ENCODE data around the gene SURF1. TPM values are rescaled to one million over a fixed set of nuclear protein-coding genes. Genes with fewer than 3 reads are reported as not detected.

SURF1 gene, protein sequence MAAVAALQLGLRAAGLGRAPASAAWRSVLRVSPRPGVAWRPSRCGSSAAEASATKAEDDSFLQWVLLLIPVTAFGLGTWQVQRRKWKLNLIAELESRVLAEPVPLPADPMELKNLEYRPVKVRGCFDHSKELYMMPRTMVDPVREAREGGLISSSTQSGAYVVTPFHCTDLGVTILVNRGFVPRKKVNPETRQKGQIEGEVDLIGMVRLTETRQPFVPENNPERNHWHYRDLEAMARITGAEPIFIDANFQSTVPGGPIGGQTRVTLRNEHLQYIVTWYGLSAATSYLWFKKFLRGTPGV
- total RNA-seq: 11.7 and 19.3 TPM in 2 replicates

DNA sequence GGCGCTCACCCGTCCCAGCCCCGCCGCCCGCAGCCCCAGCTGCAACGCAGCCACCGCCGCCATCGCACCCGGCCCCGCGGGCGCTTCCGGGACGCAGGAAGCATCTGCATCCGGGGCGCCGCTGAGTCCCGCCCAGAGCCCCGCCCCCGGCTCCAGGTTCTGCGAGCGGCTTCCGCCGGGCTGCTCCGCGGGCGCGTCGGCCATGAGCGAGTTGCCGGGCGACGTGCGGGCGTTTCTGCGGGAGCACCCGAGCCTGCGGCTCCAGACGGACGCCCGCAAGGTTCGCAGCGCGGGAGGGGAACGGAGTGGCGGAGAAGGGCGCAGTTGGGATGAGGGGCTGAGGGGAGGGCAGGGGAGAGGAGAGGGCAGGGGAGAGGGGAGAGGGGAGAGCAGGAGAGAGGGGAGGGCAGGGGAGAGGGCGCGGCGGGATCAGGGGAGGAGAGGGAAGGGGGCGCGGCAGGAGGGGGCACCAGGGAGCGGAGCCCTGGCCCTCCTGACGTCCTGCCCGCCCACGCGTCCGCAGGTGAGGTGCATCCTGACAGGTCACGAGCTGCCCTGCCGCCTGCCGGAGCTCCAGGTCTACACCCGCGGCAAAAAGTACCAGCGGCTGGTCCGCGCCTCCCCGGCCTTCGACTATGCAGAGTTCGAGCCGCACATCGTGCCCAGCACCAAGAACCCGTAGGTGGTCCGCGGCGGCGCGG lies at the start of gene SURF1, which contains the start of gene SURF2:
TSS of gene SURF1 (minus strand) at position 97 of the 701 bp plus-strand sequence. CDS start at position 63, 34 bp downstream.
TSS of gene SURF2 (plus strand) at position 160 of the 701 bp plus-strand sequence. CDS start at position 203, 43 bp downstream.

DNA sequence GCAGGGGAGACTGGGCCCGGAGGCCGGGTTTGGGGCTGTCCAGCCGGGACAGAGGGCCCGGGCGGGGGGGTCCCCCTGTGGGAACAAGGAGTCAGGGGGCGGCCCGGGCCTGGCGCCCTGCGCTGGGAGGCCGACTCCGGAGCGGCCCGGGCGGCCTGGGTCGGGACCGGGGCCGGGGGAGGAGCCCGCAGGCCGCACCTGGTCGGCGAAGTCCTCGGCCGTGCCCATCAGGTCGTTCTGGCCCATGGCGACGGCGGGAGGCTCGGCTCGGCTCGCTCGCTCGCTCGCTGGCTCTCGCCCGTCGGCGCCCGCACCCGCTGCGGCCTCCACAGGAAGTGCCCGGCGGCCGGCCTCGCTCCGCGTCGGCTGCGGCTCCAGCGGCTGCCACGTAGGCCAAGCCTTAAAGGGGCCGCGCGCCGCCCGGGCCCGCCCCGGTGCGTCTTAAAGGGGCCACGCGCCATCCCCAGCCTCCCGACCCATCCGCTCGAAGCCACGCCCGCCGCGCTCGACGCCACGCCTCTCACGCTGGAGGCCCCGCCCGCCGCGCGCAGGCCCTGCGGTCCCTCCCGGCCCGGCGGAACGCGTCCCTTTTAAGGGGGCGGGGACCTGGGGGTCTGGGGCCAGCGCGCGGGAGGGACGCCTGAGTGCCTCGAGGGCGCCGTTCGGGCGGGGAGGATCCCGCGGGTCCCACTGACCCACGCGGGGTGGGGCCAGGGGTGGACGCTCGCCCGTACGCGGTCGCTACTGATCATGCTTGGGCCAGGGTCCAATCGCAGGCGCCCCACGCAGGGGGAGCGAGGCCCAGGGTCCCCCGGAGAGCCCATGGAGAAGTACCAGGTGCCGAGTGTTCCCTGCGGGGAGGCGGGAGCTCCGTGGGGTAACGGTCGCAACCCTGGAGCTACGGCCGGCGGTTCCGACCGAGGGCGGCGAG lies 19.7 kb upstream of the SURF1 start, which contains the start of the genes STKLD1 and SURF4:
TSS of gene STKLD1 (plus strand) at position 643 of the 931 bp plus-strand sequence. CDS start at position 751, 108 bp downstream.
TSS of gene SURF4 (minus strand) at position 337 of the 931 bp plus-strand sequence. CDS start at position 246, 91 bp downstream.

DNA sequence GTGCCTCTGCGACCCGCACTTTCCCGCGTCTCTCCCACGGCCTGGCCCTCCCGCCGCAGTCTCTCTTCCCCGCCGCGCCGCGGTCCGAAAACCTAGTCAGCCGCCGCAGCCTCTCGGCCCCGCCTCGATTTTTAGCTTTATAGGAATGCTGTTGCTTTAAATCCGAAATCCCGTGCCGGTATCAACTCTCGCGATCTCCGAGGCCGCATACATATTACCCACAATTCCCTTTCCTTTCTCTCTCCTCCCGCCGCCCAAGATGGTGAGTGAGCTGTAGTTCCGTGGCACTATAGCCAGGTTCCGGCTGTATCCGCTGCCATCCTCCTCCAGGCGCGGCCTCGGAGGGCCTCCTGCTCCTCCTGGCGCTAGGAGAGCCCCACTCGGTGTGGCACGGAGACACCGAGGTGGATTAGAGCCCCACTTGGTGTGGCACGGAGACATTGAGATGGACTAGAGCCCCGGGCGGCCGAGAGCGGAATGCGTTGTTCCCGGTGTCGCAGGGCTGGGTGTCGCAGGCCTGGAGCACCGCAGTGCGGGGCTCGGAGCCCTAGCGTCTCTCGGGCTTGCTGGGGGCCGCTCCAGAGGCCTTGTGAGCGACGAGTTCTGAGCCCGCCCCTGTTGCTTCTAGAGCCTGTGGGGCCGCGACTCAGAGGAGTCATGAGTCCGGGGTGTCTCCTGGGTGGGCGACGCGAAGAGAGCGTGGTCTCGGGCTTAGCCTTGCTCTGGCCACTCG lies 8.1 kb downstream of the SURF1 start, which contains the start of the genes MED22 and RPL7A:
TSS of gene MED22 (minus strand) at position 147 of the 733 bp plus-strand sequence. CDS start 1,469 bp downstream, outside the sequence.
TSS of gene RPL7A (plus strand) at position 234 of the 733 bp plus-strand sequence. CDS start at position 260, 26 bp downstream.

DNA sequence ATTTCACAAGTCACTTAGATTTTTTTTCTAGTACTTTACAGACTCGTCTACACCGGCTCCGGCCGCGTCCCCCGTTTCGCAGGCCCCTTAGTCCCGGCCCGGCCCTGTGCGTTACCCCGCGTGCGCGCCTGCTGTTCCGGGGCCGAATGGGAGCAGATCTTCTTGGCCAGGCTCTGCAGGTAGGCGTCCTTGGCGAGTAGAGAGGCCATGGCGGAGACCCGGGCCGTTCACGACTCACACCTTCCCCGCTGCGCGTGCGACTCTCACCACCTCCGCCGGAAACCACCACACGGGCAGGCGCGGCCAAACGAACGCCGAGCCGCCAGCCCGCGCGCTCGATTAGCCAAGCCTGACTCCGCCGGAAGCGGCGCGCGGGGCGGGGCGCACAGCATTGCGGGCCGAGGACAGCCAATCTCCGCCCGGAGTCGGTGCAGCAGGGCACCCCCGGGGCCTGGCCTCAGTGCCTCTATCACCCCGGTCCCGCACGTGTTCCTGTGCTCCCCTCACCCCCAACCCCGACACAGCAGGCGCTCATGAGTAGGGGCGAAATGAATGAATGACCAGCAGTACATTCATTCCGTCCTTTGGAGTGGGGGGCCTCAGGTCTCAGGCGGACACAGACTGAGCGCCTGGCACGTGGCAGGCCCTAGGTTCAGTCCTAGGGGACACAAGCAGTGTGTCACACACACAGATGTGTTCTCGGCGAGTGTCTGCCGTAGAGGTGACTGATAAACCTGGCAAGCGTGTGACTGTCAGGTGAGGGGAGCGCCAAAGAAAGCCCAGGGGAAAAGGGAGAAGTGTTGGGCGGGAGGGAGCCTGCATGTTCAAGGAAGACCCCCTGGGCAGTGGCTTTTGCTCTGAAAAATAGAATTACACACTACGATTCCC lies 20.1 kb downstream of the SURF1 start, which contains the start of gene SURF6:
TSS of gene SURF6 (minus strand) at position 265 of the 888 bp plus-strand sequence. CDS start at position 209, 56 bp downstream.

Small RNAs within 50 kb of the gene (small RNA-seq; reads per million reads assigned to genes)
- gene RF00019 (not detected), gene SNORD24 (not detected), gene SNORD36A (not detected), gene SNORD36B (not detected), gene SNORD36C (not detected)

Other genes with a start within 250 kb of the SURF1 start
- 61.5 and 67.6 TPM in 2 replicates for gene RALGDS, start 235.2 kb downstream of the SURF1 start, total RNA-seq
- gene GBGT1, start 192.6 kb downstream of the SURF1 start, total RNA-seq: 17.3 and 36.9 TPM in 2 replicates
- gene OBP2B, start 147.2 kb downstream of the SURF1 start, total RNA-seq: not detected in 2 replicates
- 0.10 TPM in 1 of 2 replicates, not detected in the other for gene ABO, start 81.3 kb downstream of the SURF1 start, total RNA-seq
- 11.1 and 11.3 TPM in 2 replicates for gene SURF6, start 20.3 kb downstream of the SURF1 start, total RNA-seq
- 19.6 and 19.9 TPM in 2 replicates for gene MED22, start 8.4 kb downstream of the SURF1 start, total RNA-seq
- 2,150 and 2,505 TPM in 2 replicates for gene RPL7A, start 8.3 kb downstream of the SURF1 start, total RNA-seq
- 10.7 and 12.1 TPM in 2 replicates for gene SURF2, start 63 bp upstream of the SURF1 start, total RNA-seq
- 336 and 365 TPM in 2 replicates for gene SURF4, start 19.6 kb upstream of the SURF1 start, total RNA-seq
- gene STKLD1, start 19.9 kb upstream of the SURF1 start, total RNA-seq: 0.33 and 1.6 TPM in 2 replicates
- gene REXO4, start 61.5 kb upstream of the SURF1 start, total RNA-seq: 13.4 and 16.0 TPM in 2 replicates
- 0.48 and 0.98 TPM in 2 replicates for gene ADAMTS13, start 65.9 kb upstream of the SURF1 start, total RNA-seq
- 4.9 and 11.1 TPM in 2 replicates for gene CACFD1, start 103.5 kb upstream of the SURF1 start, total RNA-seq
- 40.8 and 55.9 TPM in 2 replicates for gene SLC2A6, start 122.6 kb upstream of the SURF1 start, total RNA-seq
- not detected in 2 replicates for gene MYMK, start 168.5 kb upstream of the SURF1 start, total RNA-seq
- gene ADAMTSL2, start 178.2 kb upstream of the SURF1 start, total RNA-seq: 0.10 TPM in 1 of 2 replicates, not detected in the other

All from vein endothelial cell (primary cell).